ENCODE data around the gene F13A1.

Gene F13A1

DNA sequence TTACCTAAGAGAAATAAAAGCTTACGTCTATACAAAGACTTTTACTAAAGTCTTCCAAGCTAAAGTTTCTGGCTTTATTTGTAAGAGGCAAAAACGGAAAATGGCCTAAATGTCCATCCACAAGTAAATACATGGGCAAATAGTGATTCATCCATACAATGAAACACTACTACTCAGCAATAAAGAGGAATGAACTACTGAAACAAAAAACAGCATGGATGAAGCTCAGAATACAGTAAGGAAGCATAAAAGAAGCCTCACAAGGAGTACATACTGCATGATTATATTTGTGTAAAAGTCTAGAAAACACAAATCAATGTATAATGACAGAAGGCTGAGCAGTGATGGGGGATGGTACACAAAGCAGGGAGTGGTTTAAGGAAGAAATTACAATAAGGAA is 84.7 kb downstream of the F13A1 start:
- Histone ChIP-seq H3K4me1 (ENCODE audit: control insufficient read depth in 1 of 2, insufficient read depth in 1 of 2, low read depth in 1 of 2, low read length in 1 of 2) (no peaks in the 10 kb centered on the region), H3K4me3 (ENCODE audit: low read depth in 1 of 2, low read length in 1 of 2) (no peak overlapping the region)

DNA sequence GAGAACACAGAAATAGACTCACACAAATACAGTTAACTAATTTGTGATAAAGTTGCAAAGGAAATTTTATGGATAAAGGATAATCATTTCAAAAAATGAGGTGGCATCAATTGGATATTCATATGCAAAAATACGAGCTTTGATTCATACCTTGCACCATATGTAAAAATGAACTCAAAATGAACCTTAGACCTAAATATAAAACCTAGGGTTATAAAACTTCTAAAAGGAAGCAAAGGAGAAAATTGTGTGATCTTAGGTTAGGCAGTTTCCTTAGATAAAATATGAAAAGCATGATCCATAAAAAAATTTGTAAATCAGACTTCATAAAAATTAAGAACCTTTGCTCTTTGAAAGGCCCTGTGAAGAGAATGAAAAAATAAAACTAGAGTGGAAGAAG is 85.5 kb downstream of the F13A1 start:
- Histone ChIP-seq H3K36me3 (no peaks in the 10 kb centered on the region), H3K4me1 (ENCODE audit: control insufficient read depth in 1 of 2, insufficient read depth in 1 of 2, low read depth in 1 of 2, low read length in 1 of 2) (no peaks in the 10 kb centered on the region), H3K27ac (no peak overlapping the region), H3K9me3 (no peaks in the 10 kb centered on the region), H3K4me3 (ENCODE audit: low read depth in 1 of 2, low read length in 1 of 2) (no peak overlapping the region), H3K27me3 (no peaks in the 10 kb centered on the region)
- TF ChIP-seq CTCF (IDR thresholded peaks at IDR 0.05) = no peak

More for the DNA sequence above, 84.7 kb downstream of the F13A1 start:
- no peaks in the 10 kb centered on the region for H3K36me3 ChIP-seq
- H3K27ac ChIP-seq = no peak overlapping the region
- no peaks in the 10 kb centered on the region for H3K9me3 ChIP-seq
- no peaks in the 10 kb centered on the region for H3K27me3 ChIP-seq
- TF ChIP-seq CTCF (IDR thresholded peaks at IDR 0.05) = no peak

- no peaks in the 10 kb centered on the region for H3K36me3 ChIP-seq
- no peak for TF ChIP-seq CTCF (IDR thresholded peaks at IDR 0.05)
- H3K27me3 ChIP-seq = no peaks in the 10 kb centered on the region
- no peaks in the 10 kb centered on the region for H3K9me3 ChIP-seq
- no peak overlapping the region for H3K27ac ChIP-seq
- no peaks in the 10 kb centered on the region for H3K4me1 ChIP-seq (ENCODE audit: control insufficient read depth in 1 of 2, insufficient read depth in 1 of 2, low read depth in 1 of 2, low read length in 1 of 2)
- H3K4me3 ChIP-seq (ENCODE audit: low read depth in 1 of 2, low read length in 1 of 2) = no peak overlapping the region
Measured at GRCh38 chr6:6230286-6230685, 90.2 kb downstream of the F13A1 start.

GRCh38 chr6:6227896-6228295 is 92.6 kb downstream of the F13A1 start:
- Histone ChIP-seq H3K9me3 (no peaks in the 10 kb centered on the region), H3K27me3 (no peaks in the 10 kb centered on the region), H3K36me3 (no peaks in the 10 kb centered on the region), H3K4me3 (ENCODE audit: low read depth in 1 of 2, low read length in 1 of 2) (no peak overlapping the region), H3K27ac (no peak overlapping the region), H3K4me1 (ENCODE audit: control insufficient read depth in 1 of 2, insufficient read depth in 1 of 2, low read depth in 1 of 2, low read length in 1 of 2) (no peaks in the 10 kb centered on the region)
- TF ChIP-seq CTCF (IDR thresholded peaks at IDR 0.05) = no peak

GRCh38 chr6:6225885-6226529 is 94.5 kb downstream of the F13A1 start:
- TF ChIP-seq CTCF (IDR thresholded peaks at IDR 0.05) = no peak
- H3K36me3 ChIP-seq = no peaks in the 10 kb centered on the region

More at GRCh38 chr6:6225885-6226529, 94.5 kb downstream of the F13A1 start:
- no peaks in the 10 kb centered on the region for H3K27me3 ChIP-seq
- no peaks in the 10 kb centered on the region for H3K4me1 ChIP-seq (ENCODE audit: control insufficient read depth in 1 of 2, insufficient read depth in 1 of 2, low read depth in 1 of 2, low read length in 1 of 2)
- H3K9me3 ChIP-seq = no peaks in the 10 kb centered on the region
- H3K27ac ChIP-seq = no peak overlapping the region
- no peak overlapping the region for H3K4me3 ChIP-seq (ENCODE audit: low read depth in 1 of 2, low read length in 1 of 2)

Measured in neutrophil (primary cell).